MM.1S (cell line): ENCODE measurements around the gene ARHGAP23.

ENCODE experiments used
- EZH2 ChIP-seq: fragments of 300-600 bp; sonication (generic); optimal IDR thresholded peaks from 2 replicates; pipeline ENCODE3; 2017; ENCODE audit warnings: low read depth, mild to moderate bottlenecking, antibody characterized with exemption, low read length, mixed read lengths
- EZH2phosphoT487 ChIP-seq: fragments of 300-600 bp; sonication (generic); IDR thresholded peaks from 2 replicates; pipeline ENCODE4 v1.6.1; 2018; ENCODE audit warnings: antibody characterized with exemption, low read length
- TF ChIP-seq, protein P1 (sequence below): fragments of 300-600 bp; sonication (generic); IDR thresholded peaks from 2 replicates; pipeline ENCODE4 v1.5.1; 2016; ENCODE audit warnings: antibody characterized with exemption, low read length, mixed read lengths

DNA sequence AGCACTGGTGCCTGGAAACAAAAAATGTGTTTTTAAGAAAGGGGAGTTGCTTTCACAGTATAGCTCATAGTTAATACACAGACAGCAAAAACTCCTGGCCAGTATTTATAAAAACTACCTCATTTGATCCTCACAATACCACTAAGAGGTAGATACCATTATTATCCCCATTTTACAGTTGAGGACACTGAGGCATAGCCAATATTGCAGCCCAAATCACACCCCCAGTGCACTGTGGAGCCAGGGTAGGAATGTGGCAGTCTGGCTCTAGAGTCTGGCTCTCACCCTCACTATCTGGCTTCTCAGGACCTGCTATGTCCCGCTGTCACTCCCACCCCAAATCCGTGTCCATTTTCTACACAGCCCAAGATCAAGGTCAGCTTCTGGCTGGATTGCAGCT lies 2.6 kb downstream of the ARHGAP23 start:
- TF ChIP-seq EZH2phosphoT487 (no peak), EZH2 (no peak)
- TF ChIP-seq, protein P1, sequence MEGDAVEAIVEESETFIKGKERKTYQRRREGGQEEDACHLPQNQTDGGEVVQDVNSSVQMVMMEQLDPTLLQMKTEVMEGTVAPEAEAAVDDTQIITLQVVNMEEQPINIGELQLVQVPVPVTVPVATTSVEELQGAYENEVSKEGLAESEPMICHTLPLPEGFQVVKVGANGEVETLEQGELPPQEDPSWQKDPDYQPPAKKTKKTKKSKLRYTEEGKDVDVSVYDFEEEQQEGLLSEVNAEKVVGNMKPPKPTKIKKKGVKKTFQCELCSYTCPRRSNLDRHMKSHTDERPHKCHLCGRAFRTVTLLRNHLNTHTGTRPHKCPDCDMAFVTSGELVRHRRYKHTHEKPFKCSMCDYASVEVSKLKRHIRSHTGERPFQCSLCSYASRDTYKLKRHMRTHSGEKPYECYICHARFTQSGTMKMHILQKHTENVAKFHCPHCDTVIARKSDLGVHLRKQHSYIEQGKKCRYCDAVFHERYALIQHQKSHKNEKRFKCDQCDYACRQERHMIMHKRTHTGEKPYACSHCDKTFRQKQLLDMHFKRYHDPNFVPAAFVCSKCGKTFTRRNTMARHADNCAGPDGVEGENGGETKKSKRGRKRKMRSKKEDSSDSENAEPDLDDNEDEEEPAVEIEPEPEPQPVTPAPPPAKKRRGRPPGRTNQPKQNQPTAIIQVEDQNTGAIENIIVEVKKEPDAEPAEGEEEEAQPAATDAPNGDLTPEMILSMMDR = no peak
